GM10248 (cell line): Measurements from ENCODE around the gene PDXP.
A peak's percentile ranks its signal among the peaks of the same experiment; 100 is the strongest.
"Not testable (repeated sequence)": the region's sequence is repeated elsewhere in the genome, so short reads cannot be mapped to it uniquely, and the experiment has no call there.

Source experiments
- CTCF ChIA-PET: fragments of 300-600 bp; sonication (Branson Sonifier 250); formaldehyde crosslinking; extraction: SDS; loops from one replicate; lab custom pipeline; 2021; ENCODE audit warnings: antibody characterized with exemption; lab: Yijun Ruan, JAX
- POLR2A ChIA-PET: fragments of 350-650 bp; sonication (Branson Sonifier 250); formaldehyde crosslinking; extraction: SDS; loops from one replicate; lab custom pipeline; 2020; ENCODE audit warnings: antibody characterized with exemption; lab: Yijun Ruan, JAX
- DNase-seq: peaks from one replicate; pipeline ENCODE4 v3.0.0; 2012; ENCODE audit errors: extremely low spot score
- CTCF ChIP-seq: IDR thresholded peaks from 2 replicates; pipeline ENCODE4 v1.5.1; 2012; ENCODE audit warnings: mild to moderate bottlenecking, low read depth; ENCODE audit errors: extremely low read depth, missing control alignments, control extremely low read depth

Gene PDXP, protein sequence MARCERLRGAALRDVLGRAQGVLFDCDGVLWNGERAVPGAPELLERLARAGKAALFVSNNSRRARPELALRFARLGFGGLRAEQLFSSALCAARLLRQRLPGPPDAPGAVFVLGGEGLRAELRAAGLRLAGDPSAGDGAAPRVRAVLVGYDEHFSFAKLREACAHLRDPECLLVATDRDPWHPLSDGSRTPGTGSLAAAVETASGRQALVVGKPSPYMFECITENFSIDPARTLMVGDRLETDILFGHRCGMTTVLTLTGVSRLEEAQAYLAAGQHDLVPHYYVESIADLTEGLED

GRCh38 chr22:37658133-37659065 is at the start of gene PDXP:
Gene PDXP, plus strand, starts transcription at chr22:37658723. Its CDS starts 60 bp downstream, at chr22:37658783.
- ChIA-PET POLR2A (interaction anchor here (0.6 to 5.5 kb wide), 11 partner anchors 9 to 191 kb away, joined by 3 to 39 read pairs (median 5); partner anchors contain the start of genes EIF3L, GCAT, GGA1 and LGALS1), CTCF (interaction anchor here (0.8 to 21.9 kb wide), 14 partner anchors 10 to 307 kb away, joined by 3 to 315 read pairs (median 4); partner anchors contain the start of genes GCAT, GGA1, LGALS1 and NOL12)
- TF ChIP-seq CTCF, result no peak
- peak; percentile 97 for DNase-seq

- ChIA-PET CTCF (interaction anchor here (0.8 to 12.9 kb wide), 14 partner anchors 9 to 303 kb away, joined by 3 to 190 read pairs (median 18); partner anchors contain the start of gene NOL12), POLR2A (interaction anchor here (0.7 to 1.4 kb wide), 3 partner anchors 9 to 123 kb away, joined by 3 to 9 read pairs (median 4); partner anchors contain the start of gene PDXP)
- no peak for TF ChIP-seq CTCF
- peak; percentile 42 for DNase-seq
Observed at GRCh38 chr22:37609240-37610152, 49.0 kb upstream of the PDXP start.

- ChIA-PET CTCF (interaction anchor here (1.2 to 12.9 kb wide), 6 partner anchors 9 to 73 kb away, joined by 3 to 190 read pairs (median 37); partner anchors contain the start of gene NOL12), POLR2A (interaction anchor here (0.7 kb wide), 1 partner anchor 8 kb away, joined by 4 read pairs; no protein-coding TSS in a partner anchor)
Observed at GRCh38 chr22:37610153-37610475, 48.4 kb upstream of the PDXP start.

DNA sequence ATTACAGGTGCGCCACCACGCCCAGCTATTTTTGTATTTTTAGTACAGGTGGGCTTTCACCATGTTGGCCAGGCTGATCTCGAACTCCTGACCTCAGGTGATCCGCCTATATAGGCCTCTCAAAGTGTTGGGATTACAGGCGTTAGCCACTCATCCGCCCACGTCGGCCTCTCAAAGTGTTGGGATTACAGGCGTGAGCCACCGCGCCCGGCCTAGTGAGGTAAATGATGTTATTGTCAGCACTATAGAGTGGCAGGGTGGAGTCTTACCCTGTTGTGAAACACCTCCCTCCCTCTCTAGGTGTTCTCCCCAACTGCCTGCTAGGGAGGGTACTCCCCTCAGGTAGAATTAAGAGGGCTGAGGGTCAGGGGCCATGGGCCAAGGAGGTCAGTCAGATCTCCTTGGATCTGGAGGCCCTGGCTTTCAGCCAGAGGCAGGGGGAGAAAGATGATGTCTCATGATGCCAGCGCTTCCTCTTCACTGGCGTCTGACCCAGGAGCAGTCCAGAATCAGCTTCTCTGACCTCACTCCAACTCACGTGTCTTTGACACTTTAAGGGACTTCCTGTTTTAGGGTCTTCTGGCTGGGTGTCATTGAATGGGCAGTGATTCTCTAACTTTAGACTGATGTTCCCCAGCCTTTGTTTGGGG is 47.9 kb upstream of the PDXP start:
- DNase-seq, result no peak
- ChIA-PET POLR2A (interaction anchor here (0.7 kb wide), 1 partner anchor 8 kb away, joined by 4 read pairs; no protein-coding TSS in a partner anchor), CTCF (interaction anchor here (1.9 to 12.9 kb wide), 5 partner anchors 8 to 72 kb away, joined by 8 to 190 read pairs (median 62); partner anchors contain the start of gene NOL12)
- no peak for TF ChIP-seq CTCF

More at GRCh38 chr22:37610153-37610475, 48.4 kb upstream of the PDXP start:
- DNase-seq, result not testable (repeated sequence)

GRCh38 chr22:37611207-37611606 is 47.3 kb upstream of the PDXP start:
- ChIA-PET CTCF (interaction anchor here (2.1 to 12.9 kb wide), 4 partner anchors 10 to 21 kb away, joined by 7 to 190 read pairs (median 92); no protein-coding TSS in a partner anchor), POLR2A (no interaction called here)
- TF ChIP-seq CTCF, result no peak
- DNase-seq, result no peak
